Subcutaneous adipose tissue (tissue), 4 donors: ENCODE measurements around the gene CYBA. TPM values are rescaled to one million over a fixed set of nuclear protein-coding genes. Genes with fewer than 3 reads are reported as not detected.

Experiments used
- CTCF ChIP-seq: fragments of 450-650 bp; IDR thresholded peaks from one replicate; pipeline ENCODE4 v1.5.1; 2016; ENCODE audit warnings: low read depth, mild to moderate bottlenecking, control low read depth, antibody characterized with exemption, moderate library complexity
- total RNA-seq, 4 donors: library from RNA; depleted of rRNA; stranded (reverse); fragments of >200 nt; gene quantifications; one replicate each; pipeline ENCODE4 v1.1.0, GENCODE V29; 2016

Gene CYBA
- total RNA-seq, 4 donors from 2014 or later, result 78.0 to 495 (median 196) TPM

- TF ChIP-seq CTCF, result no peak
These were observed 49.4 kb downstream of the CYBA start for GRCh38 chr16:88601313-88602036.

- TF ChIP-seq CTCF, result no peak
These were observed 50.3 kb downstream of the CYBA start for GRCh38 chr16:88600539-88600896.

- TF ChIP-seq CTCF, result no peak
These were observed 50.9 kb downstream of the CYBA start for GRCh38 chr16:88599825-88600538.

- TF ChIP-seq CTCF, result no peak
These were observed 51.6 kb downstream of the CYBA start for GRCh38 chr16:88599092-88599733.

- TF ChIP-seq CTCF, result no peak
These were observed 52.9 kb downstream of the CYBA start for GRCh38 chr16:88597856-88598491.

GRCh38 chr16:88596483-88596882 is 54.4 kb downstream of the CYBA start:
- no peak for TF ChIP-seq CTCF

- TF ChIP-seq CTCF, result no peak
These were observed 54.9 kb downstream of the CYBA start for GRCh38 chr16:88595921-88596320.
